ENCODE results near the gene G0S2. TPM values are rescaled to one million over a fixed set of nuclear protein-coding genes. Genes with fewer than 3 reads are reported as not detected.

Gene G0S2
- total RNA-seq, 4 donors from 2014 or later: 60.8 to 1,224 (median 333) TPM

- H3K4me3 ChIP-seq: no peak overlapping the region
- no peak for TF ChIP-seq CTCF (IDR thresholded peaks at IDR 0.05)
- TF ChIP-seq EP300 (IDR thresholded peaks at IDR 0.05): peak in 1 of 2 donors; percentile 14
- peaks cover 0 to 59% (median 32%) of the 10 kb centered on the region in 4 donors for H3K4me1 ChIP-seq
- 45 to 50% methylated on average over 6 of the region's 6 CpGs for WGBS, 2 donors
- peak overlapping the region in 3 of 4 donors; percentile 21 to 56 (median 46) for H3K27ac ChIP-seq
- H3K9me3 ChIP-seq: no peaks in the 10 kb centered on the region
- DNase-seq (ENCODE audit: low spot score in 2 of 2): peak in 1 of 2 donors; percentile 36
- no peaks in the 10 kb centered on the region for H3K36me3 ChIP-seq
- no peaks in the 10 kb centered on the region for H3K27me3 ChIP-seq
Observed at GRCh38 chr1:209648931-209649776, 26.1 kb upstream of the G0S2 start.

- H3K4me1 ChIP-seq: peaks cover 0 to 57% (median 30%) of the 10 kb centered on the region in 4 donors
- TF ChIP-seq EP300 (IDR thresholded peaks at IDR 0.05) (no peak), POLR2A (IDR thresholded peaks at IDR 0.05) (no peak), CTCF (IDR thresholded peaks at IDR 0.05) (no peak)
- H3K27me3 ChIP-seq: no peaks in the 10 kb centered on the region
- H3K9me3 ChIP-seq: no peaks in the 10 kb centered on the region
- H3K27ac ChIP-seq: no peak overlapping the region
- no peak for DNase-seq (ENCODE audit: low spot score in 2 of 2)
- H3K4me3 ChIP-seq: no peak overlapping the region
- no peaks in the 10 kb centered on the region for H3K36me3 ChIP-seq
- 67 to 100% methylated on average over 1 of the region's 1 CpG for WGBS, 2 donors
Observed at GRCh38 chr1:209650454-209650853, 24.8 kb upstream of the G0S2 start.

- no peaks in the 10 kb centered on the region for H3K9me3 ChIP-seq
- TF ChIP-seq POLR2A (IDR thresholded peaks at IDR 0.05) (no peak), CTCF (IDR thresholded peaks at IDR 0.05) (no peak), EP300 (IDR thresholded peaks at IDR 0.05) (no peak)
- H3K4me1 ChIP-seq: peaks cover 0 to 57% (median 30%) of the 10 kb centered on the region in 4 donors
- no peaks in the 10 kb centered on the region for H3K36me3 ChIP-seq
- H3K4me3 ChIP-seq: no peak overlapping the region
- 43 to 61% methylated on average over 5 of the region's 5 CpGs for WGBS, 2 donors
- peak overlapping the region in 1 of 4 donors; percentile 50 for H3K27ac ChIP-seq
- H3K27me3 ChIP-seq: no peaks in the 10 kb centered on the region
- DNase-seq (ENCODE audit: low spot score in 2 of 2): peak in 1 of 2 donors; percentile 49
Observed at GRCh38 chr1:209651138-209651587, 24.0 kb upstream of the G0S2 start.

GRCh38 chr1:209652121-209652735 lies 23.0 kb upstream of the G0S2 start, which contains the start of gene LAMB3:
Gene LAMB3 (minus strand): TSS chr1:209652425. CDS start chr1:209650944, 1,481 bp downstream.
- WGBS, 2 donors: 76 to 82% methylated on average over 12 to 14 of the region's 14 CpGs
- Histone ChIP-seq H3K9me3 (no peaks in the 10 kb centered on the region), H3K27me3 (no peaks in the 10 kb centered on the region), H3K4me3 (no peak within 1 kb of the TSS), H3K4me1 (peaks cover 0 to 57% (median 26%) of the 10 kb centered on the region in 4 donors), H3K27ac (peak within 1 kb of the TSS in 2 of 4 donors; percentile 43 to 50), H3K36me3 (no peaks in the 10 kb centered on the region)
- no peak for DNase-seq (ENCODE audit: low spot score in 2 of 2)
- no peak for TF ChIP-seq POLR2A (IDR thresholded peaks at IDR 0.05)
- no peak for TF ChIP-seq EP300 (IDR thresholded peaks at IDR 0.05)
- no peak for TF ChIP-seq CTCF (IDR thresholded peaks at IDR 0.05)
